ENCODE data around the gene BTN3A1. TPM values are rescaled to one million over a fixed set of nuclear protein-coding genes. Genes with fewer than 3 reads are reported as not detected.
A peak's percentile ranks its signal among the peaks of the same experiment; 100 is the strongest.

BTN3A1 gene
- total RNA-seq, 4 donors from 2014 or later, result 5.3 to 12.9 (median 6.9) TPM

GRCh38 chr6:26440977-26441358 is 38.9 kb downstream of the BTN3A1 start:
- peaks cover 6 to 26% (median 17%) of the 10 kb centered on the region in 4 donors for H3K4me1 ChIP-seq
- peaks cover 0 to 18% (median 0%) of the 10 kb centered on the region in 4 donors for H3K36me3 ChIP-seq
- peak overlapping the region; percentile 79 to 87 (median 80) for H3K27ac ChIP-seq (replicated peaks in 1 of 4)
- no peaks in the 10 kb centered on the region for H3K27me3 ChIP-seq
- 31% methylated on average over 2 of the region's 2 CpGs for WGBS
- H3K4me3 ChIP-seq, result peak overlapping the region; percentile 54 to 66 (median 57)
- DNase-seq (ENCODE audit: extremely low spot score), result no peak
- no peaks in the 10 kb centered on the region for H3K9me3 ChIP-seq
- TF ChIP-seq EP300 (IDR thresholded peaks at IDR 0.05) (no peak), POLR2A (IDR thresholded peaks at IDR 0.05; ENCODE audit: low read depth) (no peak), POLR2AphosphoS5 (IDR thresholded peaks at IDR 0.05) (no peak)
- TF ChIP-seq, protein P1, sequence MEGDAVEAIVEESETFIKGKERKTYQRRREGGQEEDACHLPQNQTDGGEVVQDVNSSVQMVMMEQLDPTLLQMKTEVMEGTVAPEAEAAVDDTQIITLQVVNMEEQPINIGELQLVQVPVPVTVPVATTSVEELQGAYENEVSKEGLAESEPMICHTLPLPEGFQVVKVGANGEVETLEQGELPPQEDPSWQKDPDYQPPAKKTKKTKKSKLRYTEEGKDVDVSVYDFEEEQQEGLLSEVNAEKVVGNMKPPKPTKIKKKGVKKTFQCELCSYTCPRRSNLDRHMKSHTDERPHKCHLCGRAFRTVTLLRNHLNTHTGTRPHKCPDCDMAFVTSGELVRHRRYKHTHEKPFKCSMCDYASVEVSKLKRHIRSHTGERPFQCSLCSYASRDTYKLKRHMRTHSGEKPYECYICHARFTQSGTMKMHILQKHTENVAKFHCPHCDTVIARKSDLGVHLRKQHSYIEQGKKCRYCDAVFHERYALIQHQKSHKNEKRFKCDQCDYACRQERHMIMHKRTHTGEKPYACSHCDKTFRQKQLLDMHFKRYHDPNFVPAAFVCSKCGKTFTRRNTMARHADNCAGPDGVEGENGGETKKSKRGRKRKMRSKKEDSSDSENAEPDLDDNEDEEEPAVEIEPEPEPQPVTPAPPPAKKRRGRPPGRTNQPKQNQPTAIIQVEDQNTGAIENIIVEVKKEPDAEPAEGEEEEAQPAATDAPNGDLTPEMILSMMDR (IDR thresholded peaks at IDR 0.05), result no peak
- intact Hi-C loops (cut with DNase I), result no loop called here

DNA sequence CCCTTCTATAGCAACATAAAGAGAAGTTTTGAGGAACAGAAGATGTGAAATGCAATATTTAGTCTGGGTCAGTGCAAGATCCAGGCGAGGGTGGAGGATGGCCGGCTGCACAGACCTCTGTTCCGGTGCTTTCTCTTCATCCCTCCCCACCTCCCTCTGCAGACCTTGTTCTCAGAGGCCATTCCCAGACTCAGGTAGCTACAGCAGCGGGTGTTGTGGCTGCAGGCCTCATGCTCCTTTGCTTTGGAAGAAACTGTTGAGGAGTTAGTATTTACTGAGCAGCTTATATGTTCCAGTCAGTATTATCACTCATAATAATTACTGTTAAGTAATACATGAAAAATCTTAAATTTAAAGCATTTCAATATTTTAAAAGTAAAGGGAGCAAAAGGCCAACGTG is 39.9 kb downstream of the BTN3A1 start:
- Histone ChIP-seq H3K4me1 (peaks cover 6 to 26% (median 17%) of the 10 kb centered on the region in 4 donors), H3K4me3 (peak overlapping the region in 3 of 4 donors; percentile 17 to 56 (median 21)), H3K27ac (replicated peaks in 1 of 4) (no peak overlapping the region), H3K27me3 (no peaks in the 10 kb centered on the region), H3K9me3 (no peaks in the 10 kb centered on the region), H3K36me3 (peaks cover 0 to 27% (median 0%) of the 10 kb centered on the region in 4 donors)
- 61% methylated on average over 5 of the region's 5 CpGs for WGBS
- no peak for DNase-seq (ENCODE audit: extremely low spot score)
- TF ChIP-seq POLR2AphosphoS5 (IDR thresholded peaks at IDR 0.05) (no peak), EP300 (IDR thresholded peaks at IDR 0.05) (no peak), POLR2A (IDR thresholded peaks at IDR 0.05; ENCODE audit: low read depth) (no peak)
- TF ChIP-seq, protein P1 (IDR thresholded peaks at IDR 0.05), result no peak
- intact Hi-C loops (cut with DNase I), result no loop called here

- H3K36me3 ChIP-seq, result peaks cover 0 to 60% (median 7%) of the 10 kb centered on the region in 4 donors
- peaks cover 0 to 11% (median 6%) of the 10 kb centered on the region in 4 donors for H3K4me1 ChIP-seq
- TF ChIP-seq, protein P1 (IDR thresholded peaks at IDR 0.05), result no peak
- TF ChIP-seq POLR2A (IDR thresholded peaks at IDR 0.05; ENCODE audit: low read depth), result no peak
- no peak for TF ChIP-seq EP300 (IDR thresholded peaks at IDR 0.05)
- no peak for TF ChIP-seq POLR2AphosphoS5 (IDR thresholded peaks at IDR 0.05)
- H3K9me3 ChIP-seq, result no peaks in the 10 kb centered on the region
- intact Hi-C loops (cut with DNase I), result no loop called here
- 87% methylated on average over 5 of the region's 5 CpGs for WGBS
- DNase-seq (ENCODE audit: extremely low spot score), result no peak
- no peak overlapping the region for H3K4me3 ChIP-seq
- no peak overlapping the region for H3K27ac ChIP-seq (replicated peaks in 1 of 4)
- no peaks in the 10 kb centered on the region for H3K27me3 ChIP-seq
Measured at GRCh38 chr6:26445934-26446667, 44.0 kb downstream of the BTN3A1 start.

DNA sequence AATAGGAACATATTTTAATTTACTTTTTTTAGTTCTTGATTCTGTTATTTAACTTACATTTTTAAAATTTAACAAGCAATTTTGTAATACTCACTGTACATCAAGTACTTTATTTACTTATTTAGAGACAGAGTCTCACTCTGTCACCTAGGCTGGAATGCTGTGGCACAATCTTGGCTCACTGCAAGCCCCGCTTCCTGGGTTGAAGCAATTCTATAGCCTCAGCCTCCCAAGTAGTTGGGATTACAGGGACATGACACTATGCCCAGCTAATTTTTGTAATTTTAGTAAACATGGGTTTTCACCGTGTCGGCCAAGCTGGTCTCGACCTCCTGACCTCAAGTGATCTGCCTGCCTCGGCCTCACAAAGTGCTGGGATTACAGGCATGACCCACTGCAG is 45.2 kb downstream of the BTN3A1 start:
- intact Hi-C loops (cut with DNase I), result no loop called here
- WGBS, result 96% methylated on average over 4 of the region's 5 CpGs
- Histone ChIP-seq H3K9me3 (no peaks in the 10 kb centered on the region), H3K4me3 (no peak overlapping the region), H3K36me3 (peaks cover 0 to 62% (median 7%) of the 10 kb centered on the region in 4 donors), H3K4me1 (peaks cover 0 to under 1% (median under 1%) of the 10 kb centered on the region in 4 donors), H3K27me3 (no peaks in the 10 kb centered on the region), H3K27ac (replicated peaks in 1 of 4) (no peak overlapping the region)
- TF ChIP-seq POLR2AphosphoS5 (IDR thresholded peaks at IDR 0.05) (no peak), EP300 (IDR thresholded peaks at IDR 0.05) (no peak), POLR2A (IDR thresholded peaks at IDR 0.05; ENCODE audit: low read depth) (no peak)
- TF ChIP-seq, protein P1 (IDR thresholded peaks at IDR 0.05), result no peak
- no peak for DNase-seq (ENCODE audit: extremely low spot score)

Data from esophagus muscularis mucosa (tissue), 4 donors.